Measurements from ENCODE around the gene TLL1. TPM values are rescaled to one million over a fixed set of nuclear protein-coding genes. Genes with fewer than 3 reads are reported as not detected.

The TLL1 gene
- total RNA-seq, 1 donor from 2014 or later = 48.0 TPM

DNA sequence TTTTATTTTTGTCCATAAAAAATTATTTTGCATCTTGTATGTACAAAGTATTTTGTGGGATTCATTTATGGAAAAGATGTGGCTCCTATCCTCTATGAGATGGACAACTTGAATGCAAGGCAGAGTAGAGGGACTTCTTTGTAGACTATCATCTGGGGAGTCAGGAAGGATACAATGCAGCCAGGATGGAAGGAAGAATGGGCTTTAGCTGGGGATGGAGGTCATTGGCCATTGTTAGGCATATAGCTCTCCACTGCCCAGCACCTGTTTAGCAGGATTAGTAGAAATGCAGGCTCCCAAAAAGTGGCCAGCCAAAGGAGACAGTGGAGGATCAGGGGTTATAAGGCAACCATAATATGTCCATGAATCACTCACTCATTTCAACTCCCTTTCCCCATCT is 5.1 kb upstream of the TLL1 start:
- Mint-ChIP-seq H3K9me3 (ENCODE audit: unreplicated experiment) (no peaks in the 10 kb centered on the region), H3K4me1 (ENCODE audit: unreplicated experiment) (peaks cover 19% of the 10 kb centered on the region), H3K4me3 (ENCODE audit: unreplicated experiment) (no peak overlapping the region), H3K27me3 (ENCODE audit: unreplicated experiment) (no peaks in the 10 kb centered on the region), H3K36me3 (ENCODE audit: low read depth, unreplicated experiment) (no peaks in the 10 kb centered on the region), H3K27ac (ENCODE audit: unreplicated experiment) (no peak overlapping the region)
- DNase-seq (ENCODE audit: low spot score) = no peak
- TF ChIP-seq, protein P1, sequence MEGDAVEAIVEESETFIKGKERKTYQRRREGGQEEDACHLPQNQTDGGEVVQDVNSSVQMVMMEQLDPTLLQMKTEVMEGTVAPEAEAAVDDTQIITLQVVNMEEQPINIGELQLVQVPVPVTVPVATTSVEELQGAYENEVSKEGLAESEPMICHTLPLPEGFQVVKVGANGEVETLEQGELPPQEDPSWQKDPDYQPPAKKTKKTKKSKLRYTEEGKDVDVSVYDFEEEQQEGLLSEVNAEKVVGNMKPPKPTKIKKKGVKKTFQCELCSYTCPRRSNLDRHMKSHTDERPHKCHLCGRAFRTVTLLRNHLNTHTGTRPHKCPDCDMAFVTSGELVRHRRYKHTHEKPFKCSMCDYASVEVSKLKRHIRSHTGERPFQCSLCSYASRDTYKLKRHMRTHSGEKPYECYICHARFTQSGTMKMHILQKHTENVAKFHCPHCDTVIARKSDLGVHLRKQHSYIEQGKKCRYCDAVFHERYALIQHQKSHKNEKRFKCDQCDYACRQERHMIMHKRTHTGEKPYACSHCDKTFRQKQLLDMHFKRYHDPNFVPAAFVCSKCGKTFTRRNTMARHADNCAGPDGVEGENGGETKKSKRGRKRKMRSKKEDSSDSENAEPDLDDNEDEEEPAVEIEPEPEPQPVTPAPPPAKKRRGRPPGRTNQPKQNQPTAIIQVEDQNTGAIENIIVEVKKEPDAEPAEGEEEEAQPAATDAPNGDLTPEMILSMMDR (IDR thresholded peaks at IDR 0.05; ENCODE audit: unreplicated experiment) = no peak

DNA sequence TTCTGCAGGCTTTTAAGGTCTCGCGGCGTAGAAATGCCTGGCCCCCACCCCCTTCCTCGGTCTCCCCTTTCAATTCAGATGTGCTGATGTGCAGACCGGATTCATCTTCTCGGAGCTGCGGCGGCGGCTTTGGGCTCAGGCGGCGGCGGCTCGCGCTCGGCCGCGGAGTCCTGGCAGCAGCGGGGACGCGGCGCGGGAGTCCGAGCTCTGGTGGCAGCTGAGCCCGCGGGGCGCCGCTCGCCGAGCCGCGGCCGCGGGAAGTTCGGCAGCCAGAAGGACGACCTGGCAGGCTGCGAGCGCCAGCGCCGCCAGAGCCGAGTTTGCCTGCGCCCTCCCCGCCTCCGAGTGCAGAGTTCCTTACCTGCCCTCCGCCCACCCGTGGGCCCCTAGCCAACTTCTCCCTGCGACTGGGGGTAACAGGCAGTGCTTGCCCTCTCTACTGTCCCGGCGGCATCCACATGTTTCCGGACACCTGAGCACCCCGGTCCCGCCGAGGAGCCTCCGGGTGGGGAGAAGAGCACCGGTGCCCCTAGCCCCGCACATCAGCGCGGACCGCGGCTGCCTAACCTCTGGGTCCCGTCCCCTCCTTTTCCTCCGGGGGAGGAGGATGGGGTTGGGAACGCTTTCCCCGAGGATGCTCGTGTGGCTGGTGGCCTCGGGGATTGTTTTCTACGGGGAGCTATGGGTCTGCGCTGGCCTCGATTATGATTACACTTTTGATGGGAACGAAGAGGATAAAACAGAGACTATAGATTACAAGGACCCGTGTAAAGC is 448 bp downstream of the TLL1 start:
- peak overlapping the region; percentile 96 for H3K4me3 Mint-ChIP-seq (ENCODE audit: unreplicated experiment)
- peaks cover 4% of the 10 kb centered on the region for H3K36me3 Mint-ChIP-seq (ENCODE audit: low read depth, unreplicated experiment)
- no peaks in the 10 kb centered on the region for H3K9me3 Mint-ChIP-seq (ENCODE audit: unreplicated experiment)
- TF ChIP-seq, protein P1 (IDR thresholded peaks at IDR 0.05; ENCODE audit: unreplicated experiment) = no peak
- peaks cover 47% of the 10 kb centered on the region for H3K4me1 Mint-ChIP-seq (ENCODE audit: unreplicated experiment)
- H3K27ac Mint-ChIP-seq (ENCODE audit: unreplicated experiment) = peak overlapping the region; percentile 89
- peaks cover 3% of the 10 kb centered on the region for H3K27me3 Mint-ChIP-seq (ENCODE audit: unreplicated experiment)
- peak; percentile 67 for DNase-seq (ENCODE audit: low spot score)

DNA sequence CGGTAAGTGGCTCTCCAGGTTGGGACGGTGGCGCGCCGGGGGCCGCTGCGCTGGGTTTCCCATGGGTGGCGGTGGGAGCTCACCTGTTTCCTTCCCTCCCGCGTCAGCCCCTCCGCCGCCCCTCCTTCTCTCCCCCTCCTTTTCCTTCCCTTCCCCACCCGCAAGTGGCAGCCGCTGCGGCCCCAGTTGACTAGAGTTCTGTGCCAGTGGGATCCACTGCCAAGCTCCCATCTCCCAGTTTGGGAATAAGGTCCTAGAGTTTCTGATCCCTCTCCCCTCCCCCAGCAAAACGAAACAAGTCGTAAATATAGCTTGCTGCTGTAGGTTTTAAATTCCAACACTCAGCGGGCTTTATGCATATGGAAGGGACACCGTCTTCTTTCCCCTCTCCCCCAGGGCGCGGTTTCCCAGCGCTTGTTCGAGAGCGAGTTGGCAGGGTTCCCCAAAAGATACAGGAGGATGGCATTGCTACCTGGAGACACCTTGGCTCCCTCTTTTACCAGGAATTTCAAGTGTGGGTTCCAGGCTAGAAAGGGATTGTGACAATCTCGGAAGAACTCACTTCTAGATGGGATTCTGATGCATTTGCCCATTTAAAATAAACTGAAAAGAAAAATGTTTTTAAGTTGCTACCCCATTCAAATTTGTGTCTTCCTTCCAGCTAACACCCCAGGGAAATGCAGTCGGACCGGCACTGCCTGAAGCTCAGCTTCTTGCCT is 1.2 kb downstream of the TLL1 start:
- H3K27me3 Mint-ChIP-seq (ENCODE audit: unreplicated experiment) = peaks cover 3% of the 10 kb centered on the region
- no peaks in the 10 kb centered on the region for H3K9me3 Mint-ChIP-seq (ENCODE audit: unreplicated experiment)
- peak overlapping the region; percentile 80 for H3K27ac Mint-ChIP-seq (ENCODE audit: unreplicated experiment)
- peak overlapping the region; percentile 96 for H3K4me3 Mint-ChIP-seq (ENCODE audit: unreplicated experiment)
- peak; percentile 38 for DNase-seq (ENCODE audit: low spot score)
- H3K4me1 Mint-ChIP-seq (ENCODE audit: unreplicated experiment) = peaks cover 51% of the 10 kb centered on the region
- H3K36me3 Mint-ChIP-seq (ENCODE audit: low read depth, unreplicated experiment) = peaks cover 4% of the 10 kb centered on the region
- TF ChIP-seq, protein P1 (IDR thresholded peaks at IDR 0.05; ENCODE audit: unreplicated experiment) = no peak

DNA sequence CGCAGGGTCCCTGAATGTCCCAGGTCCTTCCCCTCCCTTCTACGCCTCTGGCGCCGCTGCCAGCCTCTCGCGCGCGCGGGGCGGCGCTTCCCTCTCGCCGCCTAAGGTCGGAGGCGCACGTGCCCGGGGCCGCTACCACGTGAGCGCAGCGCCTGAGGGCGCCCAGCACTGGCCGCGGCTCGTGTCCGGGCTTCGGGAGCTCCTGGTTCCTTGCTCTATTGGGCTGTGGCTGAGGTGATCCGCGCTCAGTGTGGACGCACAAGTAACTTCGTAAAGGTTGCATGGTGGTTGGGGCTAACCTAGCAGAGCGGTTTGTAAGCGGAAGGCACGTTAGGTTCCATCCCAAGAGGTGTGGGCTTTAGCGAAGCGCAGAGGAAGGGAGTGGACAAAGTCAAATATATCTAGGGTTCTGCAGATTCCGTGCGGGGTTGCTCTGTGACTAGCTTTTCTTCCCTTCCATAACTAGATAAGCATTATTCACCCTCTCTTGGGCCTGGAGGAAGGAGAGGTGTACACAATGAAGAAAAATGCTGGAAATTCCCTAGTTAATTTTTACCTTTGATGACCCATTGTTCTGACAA is 1.8 kb downstream of the TLL1 start:
- Mint-ChIP-seq H3K9me3 (ENCODE audit: unreplicated experiment) (no peaks in the 10 kb centered on the region), H3K4me1 (ENCODE audit: unreplicated experiment) (peaks cover 57% of the 10 kb centered on the region), H3K4me3 (ENCODE audit: unreplicated experiment) (peak overlapping the region; percentile 96), H3K36me3 (ENCODE audit: low read depth, unreplicated experiment) (peaks cover 4% of the 10 kb centered on the region), H3K27ac (ENCODE audit: unreplicated experiment) (peak overlapping the region; percentile 82), H3K27me3 (ENCODE audit: unreplicated experiment) (peaks cover 3% of the 10 kb centered on the region)
- TF ChIP-seq, protein P1 (IDR thresholded peaks at IDR 0.05; ENCODE audit: unreplicated experiment) = no peak
- peak; percentile 59 for DNase-seq (ENCODE audit: low spot score)
